Suprapubic skin (tissue), 4 donors: ENCODE measurements around the gene SASH1. TPM values are rescaled to one million over a fixed set of nuclear protein-coding genes. Genes with fewer than 3 reads are reported as not detected.
"Not testable (repeated sequence)": the region's sequence is repeated elsewhere in the genome, so short reads cannot be mapped to it uniquely, and the experiment has no call there.

Experiments used
- DNase-seq, 2 donors: peaks; one replicate each; pipeline ENCODE4 v3.0.0-alpha.2; 2019; ENCODE audit warnings: low spot score in 2 of 2
- H3K27ac ChIP-seq: fragments of 200-600 bp; sonication (generic); one replicate; pipeline ENCODE4 v1.5.1; 2019
- H3K27me3 ChIP-seq: fragments of 200-600 bp; sonication (generic); one replicate; pipeline ENCODE4 v1.5.1; 2019
- H3K36me3 ChIP-seq: fragments of 200-600 bp; sonication (generic); one replicate; pipeline ENCODE4 v1.5.1; 2019
- H3K4me1 ChIP-seq: fragments of 200-600 bp; sonication (generic); one replicate; pipeline ENCODE4 v1.5.1; 2019
- H3K4me3 ChIP-seq: fragments of 200-600 bp; sonication (generic); one replicate; pipeline ENCODE4 v1.5.1; 2019; ENCODE audit warnings: mild to moderate bottlenecking
- H3K9me3 ChIP-seq: fragments of 200-600 bp; sonication (generic); one replicate; pipeline ENCODE4 v1.5.1; 2019
- CTCF ChIP-seq, 2 donors: fragments of 200-600 bp in 1 of 2; fragments of 450-650 bp in 1 of 2; sonication (generic) in 1 of 2; IDR thresholded peaks; one replicate each; pipeline ENCODE4 v1.5.1; 2016 to 2019; ENCODE audit warnings: antibody characterized with exemption in 2 of 2, mild to moderate bottlenecking in 1 of 2, moderate library complexity in 1 of 2
- EP300 ChIP-seq: sonication (generic); formaldehyde crosslinking; IDR thresholded peaks from one replicate; pipeline ENCODE4 v1.6.1; 2017; ENCODE audit warnings: antibody characterized with exemption
- POLR2A ChIP-seq, 2 donors: fragments of 450-650 bp; IDR thresholded peaks; one replicate each; pipeline ENCODE4 v1.6.1; 2017; ENCODE audit warnings: antibody characterized with exemption in 2 of 2, mild to moderate bottlenecking in 2 of 2, moderate library complexity in 2 of 2
- POLR2AphosphoS5 ChIP-seq, 3 donors: sonication (generic); formaldehyde crosslinking; IDR thresholded peaks; one replicate each; pipeline ENCODE4 v1.6.1; 2017; ENCODE audit warnings: antibody characterized with exemption in 3 of 3
- WGBS: methylation state at CpG from one replicate; pipeline ENCODE4 v1.1.5; 2018; 5-methylcytosine and 5-hydroxymethylcytosine counted together
- total RNA-seq, 4 donors: library from RNA; depleted of rRNA; stranded (reverse); fragments of >200 nt; gene quantifications; one replicate each; pipeline ENCODE4 v1.1.0, GENCODE V29; 2016

SASH1 gene
- total RNA-seq, 4 donors from 2014 or later, result 59.1 to 139 (median 77.1) TPM

- Histone ChIP-seq H3K9me3 (no peaks in the 10 kb centered on the region), H3K27me3 (no peaks in the 10 kb centered on the region), H3K4me3 (no peak overlapping the region), H3K27ac (no peak overlapping the region), H3K4me1 (peaks cover 39% of the 10 kb centered on the region), H3K36me3 (no peaks in the 10 kb centered on the region)
- TF ChIP-seq CTCF (IDR thresholded peaks at IDR 0.05) (no peak), EP300 (no peak), POLR2AphosphoS5 (IDR thresholded peaks at IDR 0.05) (no peak), POLR2A (IDR thresholded peaks at IDR 0.05) (no peak)
- 81% methylated on average over 3 of the region's 3 CpGs for WGBS
- no peak for DNase-seq
Measured at GRCh38 chr6:148348335-148348734, 5.7 kb downstream of the SASH1 start.

DNA sequence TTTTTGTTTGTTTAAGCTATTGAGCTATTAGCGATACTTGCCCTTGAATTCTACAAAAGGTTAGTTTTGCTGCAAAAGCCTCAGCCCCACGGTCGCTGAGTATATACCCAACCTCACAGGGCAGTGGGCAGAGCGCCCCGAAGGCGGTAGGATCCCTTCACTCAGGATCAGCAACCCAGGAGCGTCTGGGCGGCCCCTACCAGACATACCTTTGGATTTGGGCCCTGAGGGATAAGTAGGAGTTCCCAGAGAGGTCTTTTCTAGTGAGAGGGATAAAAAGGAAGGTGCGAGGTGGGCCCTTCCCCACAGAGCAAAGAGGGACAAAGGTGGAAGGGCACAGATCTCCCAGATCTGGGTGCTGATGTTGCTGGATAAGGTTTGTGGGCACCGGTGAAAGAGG, 6.1 kb downstream of the SASH1 start:
- Histone ChIP-seq H3K4me3 (no peak overlapping the region), H3K27ac (no peak overlapping the region), H3K36me3 (no peaks in the 10 kb centered on the region), H3K27me3 (no peaks in the 10 kb centered on the region), H3K4me1 (peaks cover 38% of the 10 kb centered on the region), H3K9me3 (no peaks in the 10 kb centered on the region)
- no peak for TF ChIP-seq CTCF (IDR thresholded peaks at IDR 0.05)
- no peak for DNase-seq
- WGBS, result 83% methylated on average over 10 of the region's 10 CpGs

DNA sequence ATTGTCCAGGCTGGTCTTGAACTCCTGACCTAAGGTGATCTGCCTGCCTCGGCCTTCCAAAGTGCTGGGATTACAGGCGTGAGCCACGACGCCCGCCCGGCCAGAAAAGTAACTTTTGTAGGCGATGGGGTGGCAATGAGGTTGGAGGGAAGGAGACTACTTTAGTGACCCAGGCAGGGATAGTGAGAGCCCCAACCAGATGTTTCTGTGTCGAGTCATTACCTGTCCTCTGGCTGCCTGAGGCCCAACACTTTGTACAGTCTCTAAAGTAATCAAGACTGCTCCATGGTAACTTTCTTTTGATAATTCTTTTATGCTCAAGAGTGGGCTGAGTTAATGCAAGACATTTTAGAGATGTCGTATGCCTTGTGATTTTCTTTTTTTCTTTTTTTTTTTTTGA, 6.8 kb downstream of the SASH1 start:
- DNase-seq, result no peak
- Histone ChIP-seq H3K27me3 (no peaks in the 10 kb centered on the region), H3K4me1 (peaks cover 31% of the 10 kb centered on the region), H3K27ac (no peak overlapping the region), H3K4me3 (no peak overlapping the region), H3K9me3 (no peaks in the 10 kb centered on the region), H3K36me3 (no peaks in the 10 kb centered on the region)
- WGBS, result 94% methylated on average over 9 of the region's 9 CpGs
- no peak for TF ChIP-seq POLR2A (IDR thresholded peaks at IDR 0.05)
- no peak for TF ChIP-seq POLR2AphosphoS5 (IDR thresholded peaks at IDR 0.05)
- no peak for TF ChIP-seq EP300
- no peak for TF ChIP-seq CTCF (IDR thresholded peaks at IDR 0.05)

GRCh38 chr6:148351309-148351708, 8.7 kb downstream of the SASH1 start:
- no peaks in the 10 kb centered on the region for H3K36me3 ChIP-seq
- no peak for TF ChIP-seq POLR2A (IDR thresholded peaks at IDR 0.05)
- no peak for TF ChIP-seq POLR2AphosphoS5 (IDR thresholded peaks at IDR 0.05)
- TF ChIP-seq EP300, result no peak
- TF ChIP-seq CTCF (IDR thresholded peaks at IDR 0.05), result no peak
- no peaks in the 10 kb centered on the region for H3K27me3 ChIP-seq
- WGBS, result 82% methylated on average over 1 of the region's 1 CpG
- no peak for DNase-seq
- H3K9me3 ChIP-seq, result no peaks in the 10 kb centered on the region
- H3K4me1 ChIP-seq, result peaks cover 17% of the 10 kb centered on the region
- no peak overlapping the region for H3K27ac ChIP-seq
- H3K4me3 ChIP-seq, result no peak overlapping the region

DNA sequence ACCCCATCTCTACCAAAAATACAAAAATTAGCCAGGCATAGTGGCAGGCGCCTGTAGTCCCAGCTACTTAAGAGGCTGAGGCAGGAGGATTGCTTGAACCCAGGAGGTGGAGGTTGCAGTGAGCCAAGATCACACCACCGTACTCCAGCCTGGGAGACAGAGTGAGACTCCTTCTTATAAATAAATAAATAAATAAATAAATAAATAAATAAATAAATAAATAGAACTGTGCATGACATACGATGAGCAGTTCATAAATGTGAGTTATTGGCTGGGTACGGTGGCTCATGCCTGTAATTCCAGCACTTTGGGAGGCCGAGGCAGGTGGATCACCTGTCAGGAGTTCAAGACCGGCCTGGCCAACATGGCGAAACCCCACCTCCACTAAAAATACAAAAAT, 9.8 kb downstream of the SASH1 start:
- H3K27me3 ChIP-seq, H3K4me3 ChIP-seq, H3K9me3 ChIP-seq, DNase-seq, H3K27ac ChIP-seq, H3K36me3 ChIP-seq: not testable (repeated sequence)
- 90% methylated on average over 7 of the region's 7 CpGs for WGBS
- H3K4me1 ChIP-seq, result peaks cover 12% of the 10 kb centered on the region

GRCh38 chr6:148358196-148358785, 15.7 kb downstream of the SASH1 start:
- TF ChIP-seq POLR2AphosphoS5 (IDR thresholded peaks at IDR 0.05) (peak; percentile 24 to 85 (median 80)), EP300 (no peak), POLR2A (IDR thresholded peaks at IDR 0.05) (no peak)
- peaks cover 16% of the 10 kb centered on the region for H3K4me1 ChIP-seq
- H3K36me3 ChIP-seq, result no peaks in the 10 kb centered on the region
- WGBS, result 32% methylated on average over 7 of the region's 7 CpGs
- no peak overlapping the region for H3K27ac ChIP-seq
- peak in 1 of 2 donors; percentile 73 for DNase-seq
- H3K4me3 ChIP-seq, result no peak overlapping the region
- H3K9me3 ChIP-seq, result no peaks in the 10 kb centered on the region
- H3K27me3 ChIP-seq, result no peaks in the 10 kb centered on the region
